HepG2 (cell line): ENCODE results near the gene RPH3AL. TPM values are rescaled to one million over a fixed set of nuclear protein-coding genes. Genes with fewer than 3 reads are reported as not detected.

Experiments
- ATAC-seq: fragments of 200-7000 bp; cut with Tn5 transposase; 3 replicates; pipeline ENCODE4 v1.9.1; 2020; ENCODE audit warnings: mild to moderate bottlenecking, moderate library complexity
- BruUV-seq: library from RNA; stranded (reverse); fragments of 400-500 nt; replicated peaks from 2 replicates; lab custom pipeline; 2021; lab: Mats Ljungman, UMichigan
- CTCF ChIA-PET: fragments of 300-600 bp; formaldehyde crosslinking; extraction: SDS; loops from one replicate; lab custom pipeline; 2021; ENCODE audit warnings: low total read pairs, inconsistent platforms, low intra/inter-chr PET ratio; lab: Yijun Ruan, JAX
- POLR2A ChIA-PET: fragments of 350-600 bp; sonication (Branson Sonifier 250); formaldehyde crosslinking; loops from one replicate; lab custom pipeline; 2020; ENCODE audit warnings: antibody characterized with exemption, inconsistent platforms; lab: Yijun Ruan, JAX
- DNase-seq: peaks from one replicate; pipeline ENCODE4 v3.0.0-alpha.2; 2015; ENCODE audit warnings: low spot score
- FAIRE-seq: peaks from 3 replicates; lab custom pipeline; 2011; peaks lifted over from hg19 to GRCh38; lab: Jason Lieb, UNC
- H2AFZ ChIP-seq: one replicate; pipeline ENCODE4 v1.6.1; 2011; ENCODE audit warnings: low read length, inconsistent platforms
- H3K27ac ChIP-seq: fragments of 300-600 bp; 3 replicates; pipeline ENCODE4 v1.8.0; 2011; ENCODE audit warnings: mixed run types, mild to moderate bottlenecking, mixed read lengths, low read length, inconsistent platforms; ENCODE audit not compliant: insufficient read depth; ENCODE audit errors: extremely low read length
- H3K27me3 ChIP-seq, 2 experiments: fragments of 200-600 bp in 1 of 2; 2 replicates in 1 of 2; 3 replicates in 1 of 2; pipeline versions ENCODE4 v1.6.0 to v1.8.0; 2011; ENCODE audit warnings: low read length in 2 of 2, mild to moderate bottlenecking in 2 of 2, moderate library complexity in 2 of 2, inconsistent platforms in 1 of 2; ENCODE audit not compliant: insufficient read depth in 2 of 2, control insufficient read depth in 1 of 2
- H3K36me3 ChIP-seq, 2 experiments: fragments of 200-600 bp in 1 of 2; replicated peaks in 1 of 2; 2 replicates in 1 of 2; 3 replicates in 1 of 2; pipeline versions ENCODE4 v1.5.1 to v1.8.0; 2011; ENCODE audit warnings: low read length in 2 of 2, inconsistent platforms in 1 of 2; ENCODE audit not compliant: insufficient read depth in 2 of 2, control insufficient read depth in 1 of 2
- H3K4me1 ChIP-seq: 2 replicates; pipeline ENCODE4 v1.5.1; 2012; ENCODE audit warnings: low read length, inconsistent platforms; ENCODE audit not compliant: insufficient read depth
- H3K4me2 ChIP-seq: 2 replicates; pipeline ENCODE4 v1.6.0; 2011; ENCODE audit warnings: low read depth, low read length, inconsistent platforms
- H3K4me3 ChIP-seq, 3 experiments: fragments of 200-600 bp in 1 of 3; sonication (generic), shearing (Covaris generic) in 1 of 3; replicated peaks in 1 of 3; 2 replicates each; pipeline ENCODE4 v1.5.1; 2011 to 2016; ENCODE audit warnings: low read length in 3 of 3, inconsistent platforms in 2 of 3, low read depth in 2 of 3, mild to moderate bottlenecking in 2 of 3, control low read depth in 1 of 3, mixed read lengths in 1 of 3; ENCODE audit not compliant: insufficient read depth in 1 of 3
- H3K79me2 ChIP-seq: one replicate; pipeline ENCODE4 v1.6.1; 2011; ENCODE audit warnings: low read length, inconsistent platforms; ENCODE audit not compliant: insufficient read depth
- H3K9ac ChIP-seq: 2 replicates; pipeline ENCODE4 v1.6.0; 2011; ENCODE audit warnings: mild to moderate bottlenecking, low read depth, low read length, inconsistent platforms; ENCODE audit not compliant: insufficient read depth
- H3K9me3 ChIP-seq: 2 replicates; pipeline ENCODE4 v1.5.1; 2012; ENCODE audit warnings: mild to moderate bottlenecking, low read length
- H4K20me1 ChIP-seq: 2 replicates; pipeline ENCODE4 v1.6.0; 2011; ENCODE audit warnings: inconsistent platforms, mild to moderate bottlenecking, low read length, moderate library complexity; ENCODE audit not compliant: insufficient read depth
- ARID5B ChIP-seq: IDR thresholded peaks from 2 replicates; pipeline ENCODE4 v1.4.0; 2020; ENCODE audit warnings: mild to moderate bottlenecking, missing genetic modification reagents
- DZIP1 ChIP-seq: sonication (generic); formaldehyde crosslinking; IDR thresholded peaks from 2 replicates; pipeline ENCODE4 v1.5.0; 2020; ENCODE audit warnings: mild to moderate bottlenecking, missing genetic modification reagents
- EHMT2 ChIP-seq: fragments of 200-600 bp; sonication (generic); IDR thresholded peaks from 2 replicates; pipeline ENCODE4 v1.7.0; 2017; ENCODE audit warnings: antibody characterized with exemption, low read depth, low read length, borderline replicate concordance
- FOXK1 ChIP-seq: sonication (generic); formaldehyde crosslinking; IDR thresholded peaks from 2 replicates; pipeline ENCODE4 v1.4.0; 2020; ENCODE audit warnings: low read depth, missing genetic modification reagents, borderline replicate concordance
- GMEB2 ChIP-seq: IDR thresholded peaks from 2 replicates; pipeline ENCODE4 v1.6.1; 2016; ENCODE audit warnings: missing biosample characterization, missing genetic modification reagents, low read depth
- KLF15 ChIP-seq: sonication (generic); formaldehyde crosslinking; IDR thresholded peaks from 2 replicates; pipeline ENCODE4 v1.8.1; 2023; ENCODE audit warnings: borderline replicate concordance, mild to moderate bottlenecking, inconsistent platforms, missing genetic modification reagents, mixed read lengths
- NR3C1 ChIP-seq: sonication (generic); formaldehyde crosslinking; IDR thresholded peaks from 2 replicates; pipeline ENCODE4 v1.4.0; 2020; ENCODE audit warnings: missing genetic modification reagents
- SALL1 ChIP-seq: sonication (generic); formaldehyde crosslinking; IDR thresholded peaks from 2 replicates; pipeline ENCODE4 v1.8.0; 2022; ENCODE audit warnings: mild to moderate bottlenecking, missing genetic modification reagents
- TMF1 ChIP-seq: sonication (generic); formaldehyde crosslinking; IDR thresholded peaks from 2 replicates; pipeline ENCODE4 v1.8.1; 2022; ENCODE audit warnings: low read depth, missing genetic modification reagents
- ZNF180 ChIP-seq: sonication (generic); formaldehyde crosslinking; IDR thresholded peaks from 2 replicates; pipeline ENCODE4 v1.4.0; 2020; ENCODE audit warnings: low read depth, missing genetic modification reagents, borderline replicate concordance
- ZNF224 ChIP-seq: sonication (generic); formaldehyde crosslinking; IDR thresholded peaks from 2 replicates; pipeline ENCODE4 v1.5.0; 2020; ENCODE audit warnings: mild to moderate bottlenecking, missing genetic modification reagents
- WGBS: methylation state at CpG from one replicate; pipeline ENCODE4 v1.1.6; 2017; ENCODE audit warnings: low lambda C conversion rate; 5-methylcytosine and 5-hydroxymethylcytosine counted together
- in situ Hi-C: cut with HindIII; loops from 2 replicates; pipeline ENCODE4 v1.10.0; 2017; ENCODE audit warnings: low pct_unique_long_range_greater_than_20kb; ENCODE audit not compliant: extremely low pct_ligation_motif_present
- intact Hi-C: fragments of 100-400 bp; cut with micrococcal nuclease; formaldehyde crosslinking; loops from one replicate; pipeline ENCODE4 v1.10.0; 2022; ENCODE audit not compliant: unreplicated experiment
- polyA plus RNA-seq, 8 experiments: library from polyadenylated mRNA; depleted of rRNA in 3 of 8; stranded (reverse) in 7 of 8; unstranded in 1 of 8; fragments of >200 nt; fragmentation: Illumina TruSeq in 4 of 8; extraction: Trizol in 4 of 8; gene quantifications; 2 replicates each; pipeline versions ENCODE4 v1.2.1 to v1.2.3, GENCODE V29; 2011 to 2016; ENCODE audit warnings: low read depth in 4 of 8, missing spikeins in 1 of 8, mixed read lengths in 1 of 8; ENCODE audit not compliant: insufficient read depth in 1 of 8
- total RNA-seq, 5 experiments: library from RNA; depleted of rRNA; stranded (reverse); fragments of >200 nt; fragmentation: Illumina TruSeq; extraction: Trizol; gene quantifications; 2 replicates each; pipeline ENCODE4 v1.2.3, GENCODE V29; 2016; ENCODE audit warnings: low read depth in 1 of 5

Gene RPH3AL
- total and polyA plus RNA-seq, 2 of the 13 experiments (the other 11 are each of a cell fraction or from before 2014, with no cell fraction given), result 7.8 to 16.4 TPM

GRCh38 chr17:246226-246625, 106.4 kb downstream of the RPH3AL start:
- 97% methylated on average over 13 of the region's 14 CpGs for WGBS
- ChIA-PET POLR2A (no interaction called here), CTCF (no interaction called here)
- Histone ChIP-seq H3K36me3 (peaks cover 10 to 12% of the 10 kb centered on the region in 2 experiments; a peak in 4 of 5 replicates), H3K4me2 (no peak overlapping the region), H3K4me1 (no peaks in the 10 kb centered on the region), H3K9ac (no peak overlapping the region), H4K20me1 (no peaks in the 10 kb centered on the region), H3K9me3 (no peaks in the 10 kb centered on the region), H3K27me3 (no peaks in the 10 kb centered on the region), H2AFZ (no peak overlapping the region), H3K27ac (no peak overlapping the region), H3K79me2 (no peaks in the 10 kb centered on the region), H3K4me3 (no peak overlapping the region)
- BruUV-seq, result no TSS peak
- ATAC-seq, result no peak
- no peak for TF ChIP-seq EHMT2
- no peak for TF ChIP-seq TMF1 (CRISPR knock-in tag)
- no peak for TF ChIP-seq GMEB2
- TF ChIP-seq DZIP1 (CRISPR knock-in tag), result no peak
- no peak for TF ChIP-seq ZNF180 (CRISPR knock-in tag)
- TF ChIP-seq SALL1, result no peak
- no peak for TF ChIP-seq ARID5B (CRISPR knock-in tag)
- no peak for TF ChIP-seq KLF15 (CRISPR knock-in tag)
- TF ChIP-seq NR3C1 (CRISPR knock-in tag), result no peak
- TF ChIP-seq FOXK1 (CRISPR knock-in tag), result no peak
- no peak for TF ChIP-seq ZNF224 (CRISPR knock-in tag)
- FAIRE-seq, result no peak
- in situ Hi-C loops (no loop called here), intact Hi-C loops (no loop called here)
- no peak for DNase-seq
